OCI-LY7 (cell line): ENCODE measurements around the gene MCRIP1.

Experiments
- CTCF ChIP-seq: fragments of 200-600 bp; sonication (generic); conservative IDR thresholded peaks from 2 replicates; pipeline ENCODE4 v1.5.1; 2014; ENCODE audit warnings: mild to moderate bottlenecking, antibody characterized with exemption, low read length, moderate library complexity, mixed read lengths
- EZH2phosphoT487 ChIP-seq: fragments of 200-600 bp; sonication (generic); IDR thresholded peaks from 2 replicates; pipeline ENCODE4 v1.6.1; 2018; ENCODE audit warnings: low read depth, borderline replicate concordance, mild to moderate bottlenecking, mixed run types, antibody characterized with exemption, low read length, moderate library complexity, mixed read lengths

- TF ChIP-seq CTCF (no peak), EZH2phosphoT487 (no peak)
Measured at GRCh38 chr17:81845361-81845760, 12.3 kb upstream of the MCRIP1 start.
